GM11168 (cell line): Measurements from ENCODE around the gene KCNH1.

Experiments
- in situ Hi-C: fragments of 300-500 bp; cut with MboI; formaldehyde crosslinking; loops from one replicate; pipeline ENCODE4 v1.12.0; 2022; ENCODE audit warnings: low sequenced_read_pairs; ENCODE audit not compliant: unreplicated experiment

KCNH1 gene

DNA sequence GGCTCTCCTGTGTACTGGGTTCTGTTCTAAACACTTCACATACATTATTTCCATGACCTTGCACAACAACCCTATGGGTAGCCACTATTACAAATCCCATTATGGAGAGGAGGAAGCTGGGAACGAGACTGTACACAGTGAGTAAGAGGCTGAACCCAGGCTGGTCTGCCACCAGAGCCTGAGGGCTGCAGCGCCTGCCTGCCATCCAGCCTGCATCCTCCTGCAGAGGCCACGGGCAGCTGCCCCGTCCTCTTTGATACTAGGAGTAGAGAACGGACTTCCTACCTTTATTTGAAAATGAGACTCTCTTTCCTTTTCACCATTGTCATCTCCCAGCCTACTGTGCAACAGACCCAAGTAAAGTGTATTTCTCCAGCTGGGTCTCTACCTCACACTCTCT is 435.3 kb downstream of the KCNH1 start:
- in situ Hi-C loops = no loop called here

- in situ Hi-C loops = no loop called here
Observed at GRCh38 chr1:210697185-210697584, 436.8 kb downstream of the KCNH1 start.

DNA sequence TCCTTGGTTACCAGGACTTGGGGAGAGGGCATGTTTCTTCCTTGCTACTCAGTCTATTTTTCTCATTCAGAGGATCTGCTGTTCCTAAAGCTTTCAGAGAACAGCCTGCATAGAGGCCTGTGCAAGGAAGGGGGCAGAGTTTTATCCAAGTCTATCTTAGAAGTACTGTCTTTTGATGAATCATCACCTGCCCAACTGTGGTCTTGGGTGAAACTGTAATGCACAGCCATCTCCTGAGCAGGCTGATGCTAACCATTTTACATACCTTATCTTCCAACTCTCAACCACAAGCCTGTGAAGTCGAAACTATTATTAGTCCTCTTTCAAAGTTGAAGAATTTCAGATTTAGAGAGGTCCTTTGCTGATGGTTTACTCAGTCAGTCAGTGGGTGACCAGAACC is 437.2 kb downstream of the KCNH1 start:
- in situ Hi-C loops = no loop called here

DNA sequence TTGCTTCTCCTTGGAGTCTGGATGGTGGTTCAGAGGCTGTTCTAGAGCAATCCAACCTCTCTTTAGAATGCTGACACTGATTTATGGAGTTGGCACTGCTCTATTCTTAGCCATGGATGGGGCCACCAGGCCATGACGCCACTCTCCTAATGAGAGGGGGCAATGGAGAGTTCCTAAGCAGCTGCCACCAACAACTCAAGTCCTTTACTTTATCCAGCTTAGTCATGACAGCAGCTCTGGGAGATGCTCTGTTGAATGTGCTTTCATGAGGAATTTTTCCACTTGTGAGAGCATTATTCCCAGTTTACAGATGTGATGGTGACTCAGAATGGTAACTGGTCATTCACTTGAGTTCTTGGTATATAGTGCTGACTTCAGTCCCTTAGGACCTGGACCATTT is 438.9 kb downstream of the KCNH1 start:
- in situ Hi-C loops = no loop called here

GRCh38 chr1:210692796-210693195 is 441.2 kb downstream of the KCNH1 start:
- in situ Hi-C loops = no loop called here

- in situ Hi-C loops = no loop called here
Observed at GRCh38 chr1:210691039-210691610, 442.8 kb downstream of the KCNH1 start.

- in situ Hi-C loops = no loop called here
Observed at GRCh38 chr1:210690236-210690635, 443.7 kb downstream of the KCNH1 start.

DNA sequence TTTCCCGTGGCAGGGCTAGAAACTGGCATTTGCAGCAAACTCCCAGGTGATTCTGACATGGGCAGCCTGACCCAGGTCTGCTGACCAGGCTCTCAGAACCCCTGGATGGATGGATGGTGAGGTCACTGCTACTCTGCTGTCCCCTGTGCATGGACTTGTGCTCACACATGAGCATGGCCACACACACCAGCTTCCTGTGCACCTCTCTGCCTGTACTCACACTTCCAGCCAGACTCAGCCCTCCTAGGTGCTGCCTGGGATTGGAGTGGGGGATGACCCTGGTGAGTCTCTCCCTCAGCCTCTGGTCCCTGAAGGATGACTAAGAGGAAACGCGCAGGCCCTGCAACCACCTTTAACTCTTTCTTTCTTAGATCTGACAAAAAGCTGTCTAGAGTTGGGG is 444.1 kb downstream of the KCNH1 start:
- in situ Hi-C loops = no loop called here

DNA sequence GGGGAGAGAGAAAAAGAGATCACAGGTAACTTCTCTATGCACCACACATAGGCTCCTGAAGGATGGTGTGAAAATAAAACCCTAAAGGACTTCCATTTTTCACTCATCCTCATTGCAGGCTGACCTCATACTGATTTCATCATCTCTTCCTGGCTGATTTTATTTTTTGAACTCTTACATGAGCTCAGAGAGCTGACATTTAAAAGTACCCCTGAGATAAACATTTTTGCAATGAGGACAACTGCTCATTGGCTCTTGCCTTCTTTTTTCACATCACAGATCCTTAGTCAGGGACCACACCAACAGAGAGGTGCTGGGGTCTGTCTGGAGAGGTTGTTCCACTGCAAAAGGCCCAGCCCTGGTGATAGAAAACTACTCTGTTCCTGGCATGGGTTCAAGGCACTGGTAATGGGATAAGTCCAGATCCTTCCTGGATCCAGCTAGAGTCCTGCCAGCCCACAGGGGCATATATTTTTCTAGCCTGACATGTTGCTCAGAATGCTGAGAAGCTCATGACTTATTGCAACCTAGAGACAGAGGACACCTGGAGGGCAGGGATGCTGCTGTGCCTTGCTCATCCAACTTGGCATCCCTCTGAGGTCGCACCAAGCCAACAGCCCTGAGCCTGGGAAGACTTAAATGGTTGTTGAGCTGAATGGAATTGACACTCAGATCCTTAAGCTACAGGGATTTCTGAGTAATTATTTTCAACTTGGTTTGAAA is 445.3 kb downstream of the KCNH1 start:
- in situ Hi-C loops = no loop called here

GRCh38 chr1:210687582-210688279 is 446.2 kb downstream of the KCNH1 start:
- in situ Hi-C loops = no loop called here

DNA sequence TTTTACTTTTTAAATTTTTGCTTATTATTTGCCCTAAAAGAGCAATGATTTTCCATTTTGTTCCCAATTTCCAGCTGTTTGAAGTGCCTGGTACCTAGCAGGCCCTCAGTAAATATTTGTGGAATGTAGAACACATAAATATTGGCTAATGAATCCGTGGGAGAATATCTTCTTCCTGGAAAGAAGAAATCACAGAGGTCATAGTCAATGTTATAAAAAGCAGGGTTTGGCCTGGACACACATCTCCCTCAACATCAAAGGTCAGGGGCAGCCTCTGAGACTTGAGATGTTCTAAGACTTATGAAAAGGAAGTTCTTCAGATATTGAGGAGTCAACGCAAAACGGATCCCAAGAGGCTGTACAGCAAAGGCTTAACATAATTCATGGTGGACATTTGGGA is 447.1 kb downstream of the KCNH1 start:
- in situ Hi-C loops = no loop called here

GRCh38 chr1:210685295-210685650 is 448.7 kb downstream of the KCNH1 start:
- in situ Hi-C loops = no loop called here

DNA sequence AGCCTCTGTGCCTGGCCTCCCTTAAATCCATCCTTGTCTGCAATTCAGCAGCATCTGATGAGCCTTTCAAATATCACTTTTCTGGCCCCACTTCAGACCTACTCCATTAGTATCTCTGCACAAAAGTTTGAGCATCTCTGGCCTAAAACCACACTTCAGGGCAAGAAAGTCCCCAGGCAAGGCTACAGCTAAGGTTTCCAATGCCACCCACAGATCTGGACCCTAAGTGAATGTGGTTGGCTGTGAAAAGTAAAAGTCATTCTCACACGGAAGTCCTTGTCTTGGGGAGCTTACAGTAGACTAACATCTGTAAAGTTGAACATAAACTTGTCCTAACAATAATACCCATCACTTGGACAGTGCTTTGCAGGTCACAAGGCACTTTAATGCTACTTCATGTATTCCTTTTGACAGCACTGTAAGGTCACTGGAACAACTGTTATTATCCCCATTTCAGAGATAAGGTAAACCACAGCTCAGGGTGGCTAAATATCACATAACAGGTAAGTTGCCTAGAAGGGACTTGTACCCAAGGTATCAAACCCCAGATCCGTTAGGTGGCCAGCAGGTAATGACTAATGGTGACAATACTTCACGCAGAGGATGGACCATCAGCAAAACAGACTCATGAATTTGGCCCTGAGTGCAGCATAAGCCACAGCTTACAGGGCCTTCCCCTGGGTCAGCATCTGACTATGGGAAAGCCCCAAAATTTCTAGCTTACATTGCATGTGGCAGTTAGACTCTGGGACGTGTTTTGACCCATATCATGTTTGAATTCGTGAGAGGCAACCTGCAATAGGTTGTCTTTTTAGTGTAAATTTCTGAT is 449.3 kb downstream of the KCNH1 start:
- in situ Hi-C loops = no loop called here

- in situ Hi-C loops = no loop called here
Observed at GRCh38 chr1:210683403-210684047, 450.4 kb downstream of the KCNH1 start.

GRCh38 chr1:210681158-210681557 is 452.8 kb downstream of the KCNH1 start:
- in situ Hi-C loops = no loop called here

DNA sequence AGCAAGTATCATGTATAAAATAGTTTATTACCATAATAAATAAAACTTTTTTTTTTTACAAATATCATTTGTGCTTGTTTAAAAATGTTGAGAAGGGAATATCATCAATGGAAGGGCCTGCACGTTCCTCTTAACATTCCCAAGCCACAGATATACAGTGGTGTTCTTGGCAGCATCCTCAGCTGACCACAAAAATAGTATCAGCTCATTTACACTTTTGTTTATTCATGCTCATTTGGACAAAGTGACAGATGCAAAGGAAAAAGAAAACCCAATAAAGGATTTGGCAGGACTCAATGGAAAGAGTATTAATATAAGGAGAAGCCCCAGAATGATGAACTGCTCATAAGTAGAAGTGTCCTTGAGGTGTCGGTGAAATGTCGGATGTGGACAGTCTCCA is 455.6 kb downstream of the KCNH1 start:
- in situ Hi-C loops = no loop called here

- in situ Hi-C loops = no loop called here
Observed at GRCh38 chr1:210677533-210677932, 456.4 kb downstream of the KCNH1 start.

DNA sequence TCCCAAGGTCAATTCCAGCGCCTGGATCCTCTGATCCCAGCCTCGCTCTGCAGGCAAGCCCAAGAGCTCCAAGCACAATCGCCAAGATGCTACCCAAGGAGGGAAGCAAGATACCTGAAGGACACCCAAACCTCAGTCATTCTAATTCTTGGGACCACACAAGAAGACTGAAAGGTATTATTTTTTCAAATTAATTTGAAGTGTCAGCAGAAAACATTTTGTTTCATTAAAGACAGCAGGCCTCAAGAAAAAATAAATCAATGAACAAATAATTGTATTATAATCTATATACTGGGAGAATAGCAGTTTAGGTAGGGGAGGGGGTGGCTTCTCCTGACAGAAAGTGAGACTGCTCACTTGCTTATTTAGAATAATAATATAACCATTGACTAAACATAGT is 457.4 kb downstream of the KCNH1 start:
- in situ Hi-C loops = no loop called here

GRCh38 chr1:210674151-210674550 is 459.8 kb downstream of the KCNH1 start:
- in situ Hi-C loops = no loop called here

- in situ Hi-C loops = no loop called here
Observed at GRCh38 chr1:210669951-210670350, 464.0 kb downstream of the KCNH1 start.
